Stimulated activated CD4-positive, alpha-beta T cell treated with anti-CD3 and anti-CD28 coated beads, TNF-alpha, amount 100 ng/mL, for 4 hours (primary cell): ENCODE data around the gene KRT31.
"Not testable (repeated sequence)": the region's sequence is repeated elsewhere in the genome, so short reads cannot be mapped to it uniquely, and the experiment has no call there.

ENCODE experiments used
- DNase-seq, 3 experiments: peaks; one replicate each; pipeline ENCODE4 v3.0.0-alpha.2; 2020; ENCODE audit warnings: low read depth in 3 of 3

KRT31 gene

GRCh38 chr17:41387670-41388069, 9.7 kb downstream of the KRT31 start:
- DNase-seq, result no peak

- no peak for DNase-seq
Measured at GRCh38 chr17:41386227-41386626, 11.2 kb downstream of the KRT31 start.

GRCh38 chr17:41383690-41384089, 13.7 kb downstream of the KRT31 start:
- DNase-seq, result no peak

GRCh38 chr17:41382394-41382793, 15.0 kb downstream of the KRT31 start:
- DNase-seq, result no peak

GRCh38 chr17:41381943-41382342, 15.5 kb downstream of the KRT31 start, which contains the start of gene KRT34:
KRT34 (minus strand) TSS chr17:41382306; CDS start chr17:41382246, 60 bp downstream.
- DNase-seq, result not testable (repeated sequence)

GRCh38 chr17:41380091-41380490, 17.3 kb downstream of the KRT31 start:
- DNase-seq, result not testable (repeated sequence)

- DNase-seq, result no peak
Measured at GRCh38 chr17:41377546-41377945, 19.9 kb downstream of the KRT31 start.

- no peak for DNase-seq
Measured at GRCh38 chr17:41369713-41370112, 27.7 kb downstream of the KRT31 start, which contains the start of gene KRT33B. KRT33B (minus strand) TSS chr17:41369813; CDS start chr17:41369750, 63 bp downstream.

- no peak for DNase-seq
Measured at GRCh38 chr17:41369023-41369422, 28.4 kb downstream of the KRT31 start.

GRCh38 chr17:41367426-41368075, 29.9 kb downstream of the KRT31 start:
- no peak for DNase-seq

GRCh38 chr17:41366070-41366469, 31.3 kb downstream of the KRT31 start:
- DNase-seq, result no peak

- no peak for DNase-seq
Measured at GRCh38 chr17:41363881-41364280, 33.5 kb downstream of the KRT31 start.

GRCh38 chr17:41360296-41360995, 37.0 kb downstream of the KRT31 start:
- DNase-seq, result no peak

- DNase-seq, result no peak
Measured at GRCh38 chr17:41354536-41354935, 42.9 kb downstream of the KRT31 start.

GRCh38 chr17:41352597-41353366, 44.6 kb downstream of the KRT31 start:
- no peak for DNase-seq

GRCh38 chr17:41351177-41351576, 46.2 kb downstream of the KRT31 start:
- no peak for DNase-seq

GRCh38 chr17:41350381-41350878, 47.0 kb downstream of the KRT31 start, which contains the start of gene KRT33A:
KRT33A (minus strand) TSS chr17:41350828; CDS start chr17:41350767, 61 bp downstream.
- not testable (repeated sequence) for DNase-seq

GRCh38 chr17:41347869-41348760, 49.3 kb downstream of the KRT31 start:
- DNase-seq, result no peak

GRCh38 chr17:41346421-41346820, 51.0 kb downstream of the KRT31 start:
- not testable (repeated sequence) for DNase-seq

GRCh38 chr17:41345992-41346391, 51.4 kb downstream of the KRT31 start:
- DNase-seq, result no peak
